Right ventricle myocardium inferior (tissue), 1 donor: Measurements from ENCODE around the gene MMEL1. TPM values are rescaled to one million over a fixed set of nuclear protein-coding genes. Genes with fewer than 3 reads are reported as not detected.
A peak's percentile ranks its signal among the peaks of the same experiment; 100 is the strongest.
"Not testable (repeated sequence)": the region's sequence is repeated elsewhere in the genome, so short reads cannot be mapped to it uniquely, and the experiment has no call there.

Experiments
- ATAC-seq: fragments of 200-7000 bp; cut with Tn5 transposase; one replicate; pipeline ENCODE4 v1.9.1; 2020; ENCODE audit warnings: mild to moderate bottlenecking, moderate library complexity
- DNase-seq: peaks from one replicate; pipeline ENCODE4 v3.0.0; 2021; ENCODE audit errors: missing footprints
- intact Hi-C: fragments of 100-400 bp; cut with DNase I; formaldehyde crosslinking; loops from one replicate; pipeline ENCODE4 v1.11.0; 2022
- total RNA-seq: library from RNA; stranded (reverse); fragmentation: NEBNext Ultra II Directional; extraction: Animal tissue kit (Norgen Biotek cat#: 25700); gene quantifications from one replicate; pipeline ENCODE4 v1.2.1, GENCODE V29; 2021
- donor health status: DM: no; HTN: yes; CAD: no; lungs with severe emphysema.

The MMEL1 gene
- total RNA-seq, 1 donor from 2014 or later: 0.35 TPM

DNA sequence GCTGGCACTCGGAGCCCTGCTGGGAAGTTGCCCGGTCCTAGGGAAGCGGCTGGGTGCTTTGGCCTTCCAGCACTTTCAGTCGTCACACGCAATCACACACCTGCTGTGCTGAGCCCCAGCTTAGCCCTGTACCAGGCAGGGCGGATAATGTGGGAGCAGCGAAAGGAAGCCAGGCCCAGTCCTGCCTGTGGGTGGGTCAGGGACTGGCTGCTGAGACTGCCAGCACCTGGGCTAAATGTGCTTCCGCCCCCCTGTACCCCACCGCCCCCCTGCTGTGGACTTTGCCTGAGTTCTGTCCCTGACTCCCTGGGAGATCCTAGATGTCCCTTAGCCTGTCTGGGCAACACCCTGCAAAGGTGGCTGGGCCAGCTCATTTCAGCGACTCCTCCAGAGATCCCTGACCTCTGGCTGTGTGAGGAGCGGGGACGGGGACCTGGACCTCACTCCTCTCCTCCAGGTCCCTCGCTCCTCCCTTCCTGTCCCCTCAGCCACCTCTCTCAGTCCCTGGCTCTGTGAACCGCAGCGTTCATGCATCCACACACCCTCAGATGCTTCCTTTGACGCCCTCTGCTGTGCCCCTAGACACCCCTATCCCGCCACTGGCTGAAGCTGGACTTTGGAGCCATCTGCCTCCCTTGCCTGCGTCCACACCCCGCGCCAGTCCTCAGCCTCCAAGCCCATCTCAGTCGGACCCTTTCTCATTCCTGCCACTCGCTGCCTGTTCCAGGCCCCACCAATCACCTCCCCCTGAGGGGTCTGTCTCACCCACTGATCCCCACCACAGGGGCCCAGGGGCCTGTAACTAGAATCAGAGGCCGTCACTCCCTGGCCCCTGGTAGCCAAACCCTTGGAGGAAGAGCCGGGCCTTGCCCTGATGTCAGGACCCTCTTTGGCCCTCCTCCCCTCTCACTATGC lies 1.4 kb downstream of the MMEL1 start:
- ATAC-seq (no peak), DNase-seq (no peak)
- intact Hi-C loops: no loop called here

DNA sequence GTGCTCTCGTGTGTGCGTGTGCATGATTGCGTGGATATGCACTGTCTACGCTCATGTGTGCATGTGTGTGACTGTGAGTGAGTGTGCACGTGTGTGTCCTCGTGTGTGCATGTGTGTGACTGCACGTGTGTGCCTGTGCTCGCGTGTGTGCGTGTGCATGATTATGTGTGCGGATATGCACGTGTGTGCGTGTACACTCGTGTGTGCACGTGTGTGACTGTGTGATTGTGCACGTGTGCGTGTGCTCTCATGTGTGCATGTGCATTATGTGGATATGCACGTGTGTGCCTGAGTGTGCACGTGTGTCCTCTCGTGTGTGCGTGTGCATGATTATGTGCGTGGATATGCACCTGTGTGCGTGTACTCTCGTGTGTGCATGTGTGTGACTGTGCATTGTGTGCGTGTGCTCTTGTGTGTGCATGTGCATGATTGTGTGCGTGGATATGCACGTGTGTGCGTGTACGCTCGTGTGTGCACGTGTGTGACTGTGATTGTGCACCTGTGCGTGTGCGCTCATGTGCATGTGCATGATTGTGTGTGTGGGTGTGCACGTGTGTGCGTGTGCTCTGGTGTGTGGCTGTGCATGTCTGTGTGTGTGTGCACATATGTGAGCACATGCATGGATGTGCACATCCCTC lies 2.2 kb downstream of the MMEL1 start:
- ATAC-seq (no peak), DNase-seq (no peak)
- intact Hi-C loops: no loop called here

DNA sequence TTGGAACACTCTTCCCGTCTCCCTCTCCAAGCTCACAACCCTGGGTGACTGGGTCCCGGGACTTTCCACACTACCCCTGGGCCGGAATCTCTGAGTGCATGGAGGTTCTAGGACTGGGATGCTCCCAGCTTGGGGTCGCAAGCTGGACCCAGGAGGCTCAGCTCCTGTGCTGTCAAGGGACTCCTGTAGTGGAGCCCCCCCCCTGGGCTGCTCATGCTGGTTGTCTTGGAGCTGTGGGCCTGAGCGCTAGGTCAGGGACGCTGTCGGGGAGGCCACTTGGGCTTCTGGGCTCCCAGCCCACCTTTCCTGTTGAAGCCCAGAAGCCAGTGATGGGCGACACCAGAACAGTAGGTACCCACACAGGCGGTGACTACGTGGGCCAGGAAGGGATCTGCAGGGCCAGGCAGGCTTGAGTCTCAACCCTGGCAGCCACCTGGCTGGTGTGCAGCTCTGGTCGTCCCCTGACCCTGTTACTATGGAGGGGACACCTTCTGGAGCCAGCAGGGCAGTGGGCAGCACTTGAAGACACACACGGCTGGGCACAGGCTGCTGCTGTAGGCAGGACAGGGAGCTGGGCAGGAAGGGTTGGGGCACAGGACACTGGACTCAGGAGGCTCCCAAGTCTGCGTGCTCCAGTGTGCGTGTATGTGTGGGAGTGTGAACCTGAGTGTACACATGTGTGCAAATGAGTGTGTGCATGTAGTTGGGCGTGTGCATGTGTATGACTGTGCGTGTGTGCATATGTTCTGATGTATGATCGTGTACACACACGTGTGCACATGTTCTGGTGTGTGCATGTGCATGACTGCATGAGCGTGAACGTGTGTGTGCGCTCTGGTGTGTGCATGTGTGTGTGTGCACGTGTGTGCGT lies 3.0 kb downstream of the MMEL1 start:
- ATAC-seq: no peak
- intact Hi-C loops: no loop called here
- DNase-seq: no peak

DNA sequence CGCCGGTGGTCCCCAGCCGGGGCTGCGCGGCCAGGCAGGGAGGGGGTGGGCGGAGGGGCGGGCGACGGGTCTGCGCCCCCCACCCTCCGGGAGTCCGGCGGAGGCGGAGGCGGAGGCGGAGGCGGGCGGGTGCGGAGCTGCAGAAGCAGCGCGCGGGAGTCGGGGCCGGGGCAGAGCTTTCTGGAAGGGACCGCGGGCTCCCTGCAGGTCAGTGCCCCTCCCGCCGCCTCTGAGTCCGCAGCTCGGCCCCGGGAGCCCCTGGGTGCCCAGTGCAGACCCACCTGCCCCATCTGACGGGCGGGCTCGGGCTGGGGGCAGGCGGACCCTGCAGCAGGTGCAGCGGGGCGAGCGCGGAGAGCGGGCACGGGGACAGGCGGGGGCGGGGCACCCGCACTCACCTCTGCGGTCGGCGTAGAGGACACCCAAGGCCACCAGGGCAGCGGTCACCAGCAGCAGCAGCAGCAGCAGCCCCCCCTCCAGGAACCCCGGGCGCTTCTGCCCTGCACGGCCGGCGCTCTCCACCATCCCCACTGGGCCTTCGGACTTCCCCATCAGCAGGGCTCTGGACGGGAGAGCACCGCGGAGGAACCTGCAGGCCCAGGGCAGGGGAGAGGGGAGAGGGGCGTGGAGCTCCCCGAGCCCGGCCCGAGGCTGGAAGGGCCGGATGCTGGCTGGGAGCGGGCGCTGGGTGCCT lies 3.7 kb downstream of the MMEL1 start:
- intact Hi-C loops: no loop called here
- no peak for DNase-seq
- ATAC-seq: no peak

DNA sequence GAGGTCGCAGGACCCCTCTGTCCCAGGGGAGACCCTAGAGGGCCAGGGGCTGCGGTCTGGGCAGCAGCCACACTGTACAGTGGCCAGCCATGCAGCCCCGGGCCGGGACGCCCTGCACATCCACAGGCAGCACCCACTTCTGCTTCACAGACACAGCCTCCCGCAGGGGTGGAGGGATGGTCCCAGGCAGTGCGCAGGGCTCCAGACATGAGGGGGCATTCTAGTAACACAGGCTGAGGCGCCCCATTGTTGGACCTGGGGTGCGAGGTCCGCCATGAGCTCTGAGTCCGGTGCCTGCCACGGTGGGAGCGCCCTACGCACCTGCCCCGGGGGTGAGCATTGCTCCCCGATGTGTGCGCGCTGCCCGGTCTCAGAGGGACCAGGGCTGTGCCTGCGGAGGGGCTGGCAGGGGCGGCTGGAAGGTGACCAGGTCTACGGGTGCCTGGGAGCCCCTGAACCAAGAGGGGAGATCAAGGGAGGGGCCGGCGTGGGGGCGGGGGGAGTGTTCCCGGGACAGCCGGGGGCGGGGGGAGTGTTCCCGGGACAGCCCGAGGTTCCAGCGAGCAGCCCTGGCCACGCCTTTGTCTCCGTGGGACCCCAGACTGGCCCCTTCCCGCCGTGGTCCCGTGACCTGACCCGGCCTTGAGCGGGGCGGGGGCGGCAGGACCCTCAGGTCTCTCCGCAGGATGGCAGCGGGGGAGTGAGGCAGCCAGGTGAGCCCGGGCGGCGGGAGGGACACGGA lies 4.5 kb downstream of the MMEL1 start:
- ATAC-seq (no peak), DNase-seq (no peak)
- intact Hi-C loops: no loop called here

DNA sequence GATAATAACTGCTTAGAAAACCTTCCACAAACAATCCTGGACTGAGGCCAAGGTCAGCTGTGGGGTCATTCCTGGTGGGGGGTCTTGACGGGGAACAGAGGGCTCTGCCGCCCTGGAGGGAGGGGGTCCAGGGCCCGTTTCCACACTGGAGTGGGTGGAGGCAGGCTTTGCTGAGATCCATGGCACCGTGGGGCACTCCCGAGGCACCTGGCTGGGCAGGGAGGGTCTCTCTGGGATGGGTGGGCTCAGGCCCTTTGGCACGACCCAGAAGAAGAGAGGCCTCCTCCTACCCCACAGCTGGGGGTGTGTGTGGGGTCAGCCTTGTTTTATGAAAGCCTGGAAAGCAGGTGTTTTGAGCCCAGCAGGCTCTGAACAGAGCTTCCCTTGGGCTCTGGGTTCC lies 5.1 kb downstream of the MMEL1 start:
- ATAC-seq: no peak
- intact Hi-C loops: no loop called here
- no peak for DNase-seq

DNA sequence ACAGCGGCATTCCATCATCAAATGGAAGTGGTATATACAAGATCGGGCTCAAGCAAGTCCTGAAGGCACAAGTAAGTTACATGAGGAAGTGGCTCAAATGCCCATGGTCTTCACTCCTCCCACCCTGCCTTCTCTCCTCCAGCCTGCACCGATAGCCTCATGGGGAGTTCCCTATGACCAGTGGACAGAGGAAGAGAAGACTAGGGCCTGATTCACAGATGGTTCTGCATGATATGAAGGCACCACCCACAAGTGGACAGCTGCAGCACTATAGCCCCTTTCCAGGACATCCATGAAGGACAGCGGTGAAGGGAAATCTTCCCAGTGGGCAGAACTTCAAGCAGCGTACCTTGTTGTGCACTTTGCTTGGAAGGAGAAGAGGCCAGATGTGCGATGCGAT lies 7.1 kb downstream of the MMEL1 start:
- intact Hi-C loops, DNase-seq, ATAC-seq: not testable (repeated sequence)

DNA sequence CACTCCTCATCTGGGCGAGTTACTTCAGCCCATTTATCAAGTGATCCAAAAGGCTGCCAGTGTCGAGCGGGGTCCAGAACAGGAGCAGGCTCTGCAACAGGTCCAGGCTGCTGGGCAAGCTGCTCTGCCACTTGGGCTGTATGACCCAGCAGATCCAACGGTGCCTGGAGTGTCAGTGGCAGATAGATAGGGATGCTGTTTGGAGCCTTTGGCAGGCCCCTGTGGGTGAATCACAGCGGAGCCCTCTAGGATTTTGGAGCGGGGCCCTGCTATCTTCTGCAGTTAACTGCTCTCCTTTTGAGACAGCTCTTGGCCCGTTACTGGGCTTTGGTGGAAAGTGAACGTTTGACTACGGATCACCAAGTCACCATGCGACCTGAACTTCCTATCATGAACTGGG lies 7.5 kb downstream of the MMEL1 start:
- ATAC-seq (no peak), DNase-seq (no peak)
- intact Hi-C loops: no loop called here

DNA sequence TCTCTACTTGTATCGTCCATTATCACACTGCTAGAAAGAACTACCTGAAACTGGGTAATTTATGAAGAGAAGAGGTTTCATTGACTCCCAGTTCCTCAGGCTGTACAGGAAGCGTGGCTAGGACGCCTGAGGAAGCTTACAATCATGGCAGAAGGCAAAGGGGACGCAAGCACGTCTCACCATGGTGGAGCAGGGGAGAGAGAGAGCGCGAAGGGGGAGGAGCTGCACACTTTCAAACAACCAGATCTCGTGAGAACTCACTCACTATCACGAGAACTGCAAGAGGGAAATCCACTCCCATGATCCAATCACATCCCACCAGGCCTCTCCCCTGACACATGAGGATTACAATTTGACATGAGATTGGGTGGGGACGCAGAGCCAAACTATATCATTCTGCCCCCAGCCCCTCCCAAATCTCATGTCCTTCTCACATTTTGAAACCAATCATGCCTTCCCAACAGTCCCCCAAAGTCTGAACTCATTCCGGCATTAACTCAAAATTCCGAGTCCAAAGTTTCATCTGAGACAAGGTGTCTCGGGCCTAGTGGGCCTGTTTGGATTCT lies 8.0 kb downstream of the MMEL1 start:
- intact Hi-C loops: no loop called here

DNA sequence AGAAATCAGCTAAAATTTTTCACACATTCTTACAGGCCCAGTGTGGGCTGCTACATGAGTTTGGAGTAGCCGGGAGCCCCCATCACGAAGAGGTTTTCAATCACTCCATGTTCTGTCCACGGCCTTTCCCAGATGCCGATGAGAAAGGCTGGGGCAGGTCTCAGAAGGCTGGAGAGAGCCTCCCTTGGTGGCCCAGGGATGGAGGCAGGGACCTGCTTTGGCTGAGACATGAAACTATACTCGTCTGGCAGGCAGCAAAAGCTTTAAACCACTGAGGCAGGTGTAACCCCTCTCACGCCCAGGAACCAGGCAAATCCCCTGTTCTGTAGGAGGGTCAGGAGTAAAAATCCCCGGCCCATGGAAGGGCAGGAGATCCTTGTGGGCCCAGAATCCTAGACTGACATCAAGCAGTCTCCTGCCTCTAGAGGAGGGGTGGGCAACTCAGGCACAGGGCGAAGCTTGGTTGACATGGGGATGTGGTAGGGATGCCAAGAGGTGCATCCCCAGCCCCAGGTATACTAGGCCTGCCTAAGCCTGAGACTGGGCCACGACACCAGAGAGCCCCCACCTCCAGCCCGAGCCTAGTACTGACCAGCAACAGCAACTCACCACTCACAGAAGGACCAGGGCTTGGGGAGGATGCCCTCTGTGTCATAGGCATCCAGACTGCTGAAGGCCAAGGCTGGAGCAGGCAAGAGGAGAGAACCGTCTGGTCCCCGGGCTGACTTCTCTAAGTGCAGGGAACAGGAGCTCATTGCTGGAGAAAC lies 9.1 kb downstream of the MMEL1 start:
- intact Hi-C loops: no loop called here
- DNase-seq: no peak
- no peak for ATAC-seq

More for the DNA sequence above, 8.0 kb downstream of the MMEL1 start:
- ATAC-seq: no peak
- no peak for DNase-seq

DNA sequence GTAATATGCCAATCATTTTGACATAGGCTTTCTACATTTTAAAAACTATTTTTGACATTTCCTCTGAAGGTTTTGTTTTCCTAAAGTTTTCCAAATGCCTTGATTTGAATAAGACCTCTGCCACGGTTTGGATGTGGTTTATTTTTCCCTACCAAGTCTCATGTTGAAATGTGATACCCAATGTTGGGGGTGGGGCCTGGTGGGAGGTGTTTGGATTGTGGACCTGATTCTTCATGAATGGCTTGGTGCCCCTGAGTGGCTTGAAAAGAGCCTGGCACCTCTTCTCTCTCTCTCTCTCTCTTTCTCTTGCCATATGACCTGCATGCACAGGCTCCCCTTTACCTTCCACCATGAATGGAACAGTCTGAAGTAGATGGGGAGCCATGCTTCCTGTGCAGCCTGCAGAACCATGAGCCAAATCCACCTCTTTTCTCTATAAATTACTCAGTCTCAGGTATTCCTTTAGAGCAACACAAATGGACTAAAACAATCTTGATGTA lies 14.8 kb downstream of the MMEL1 start:
- intact Hi-C loops: no loop called here
- ATAC-seq: no peak
- no peak for DNase-seq

DNA sequence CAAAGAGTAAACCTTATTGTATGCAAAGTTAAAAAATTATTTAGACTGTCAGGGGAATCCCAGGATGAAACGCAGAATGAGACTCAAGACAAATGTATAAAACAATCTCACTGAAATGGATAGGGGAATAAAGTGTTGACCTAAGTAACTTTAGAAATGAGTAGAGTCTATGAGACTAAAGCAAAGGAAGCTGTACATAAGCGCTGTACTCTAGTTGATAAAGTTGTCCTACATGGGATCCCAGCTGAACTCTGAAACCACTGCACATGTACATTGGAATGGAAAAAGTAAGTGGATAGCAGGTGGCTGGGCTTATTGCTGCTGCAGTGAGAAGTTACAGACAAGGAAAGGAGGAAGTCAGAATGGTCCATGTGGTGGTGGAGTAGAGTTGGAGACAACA lies 18.7 kb downstream of the MMEL1 start:
- DNase-seq (no peak), ATAC-seq (no peak)
- intact Hi-C loops: no loop called here

DNA sequence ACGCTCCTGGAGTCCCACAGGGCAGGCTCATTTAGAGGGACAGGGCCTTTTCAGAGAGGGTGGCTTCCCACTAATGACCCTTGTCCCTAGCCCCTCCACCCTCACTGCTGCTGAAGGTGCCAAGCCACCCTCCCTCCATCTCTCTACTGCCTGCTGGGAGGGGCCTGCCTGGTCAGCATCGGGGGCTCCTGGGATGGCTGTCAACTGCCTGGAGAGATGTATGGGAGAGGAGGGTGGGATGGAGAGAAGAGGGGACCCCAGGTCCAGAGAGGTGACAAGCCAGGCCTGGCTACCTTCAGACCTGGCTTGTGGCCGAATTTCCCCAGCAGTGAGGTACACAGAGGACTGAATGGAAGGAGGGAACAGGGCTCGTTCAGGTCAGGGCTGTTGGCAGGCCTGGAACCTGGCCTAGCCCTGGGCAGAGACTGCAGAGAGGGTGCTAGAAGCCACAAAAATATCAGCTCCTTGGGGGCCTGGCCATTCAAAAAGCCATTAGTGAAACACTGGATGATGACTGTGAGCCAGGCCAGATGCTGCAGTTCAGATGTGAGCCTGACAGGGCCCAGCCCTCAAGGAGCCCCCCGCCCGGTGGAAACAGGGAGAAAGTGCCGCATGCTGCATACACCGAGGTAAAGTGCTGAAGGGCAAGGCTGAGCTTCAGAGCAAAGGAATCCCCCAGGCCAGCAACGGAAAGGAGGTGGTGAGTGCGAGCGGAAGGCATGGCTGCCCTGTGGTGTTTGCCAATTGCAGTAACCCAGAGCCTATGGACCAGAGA lies 20.0 kb downstream of the MMEL1 start:
- intact Hi-C loops: no loop called here
- DNase-seq: peak; percentile 46

DNA sequence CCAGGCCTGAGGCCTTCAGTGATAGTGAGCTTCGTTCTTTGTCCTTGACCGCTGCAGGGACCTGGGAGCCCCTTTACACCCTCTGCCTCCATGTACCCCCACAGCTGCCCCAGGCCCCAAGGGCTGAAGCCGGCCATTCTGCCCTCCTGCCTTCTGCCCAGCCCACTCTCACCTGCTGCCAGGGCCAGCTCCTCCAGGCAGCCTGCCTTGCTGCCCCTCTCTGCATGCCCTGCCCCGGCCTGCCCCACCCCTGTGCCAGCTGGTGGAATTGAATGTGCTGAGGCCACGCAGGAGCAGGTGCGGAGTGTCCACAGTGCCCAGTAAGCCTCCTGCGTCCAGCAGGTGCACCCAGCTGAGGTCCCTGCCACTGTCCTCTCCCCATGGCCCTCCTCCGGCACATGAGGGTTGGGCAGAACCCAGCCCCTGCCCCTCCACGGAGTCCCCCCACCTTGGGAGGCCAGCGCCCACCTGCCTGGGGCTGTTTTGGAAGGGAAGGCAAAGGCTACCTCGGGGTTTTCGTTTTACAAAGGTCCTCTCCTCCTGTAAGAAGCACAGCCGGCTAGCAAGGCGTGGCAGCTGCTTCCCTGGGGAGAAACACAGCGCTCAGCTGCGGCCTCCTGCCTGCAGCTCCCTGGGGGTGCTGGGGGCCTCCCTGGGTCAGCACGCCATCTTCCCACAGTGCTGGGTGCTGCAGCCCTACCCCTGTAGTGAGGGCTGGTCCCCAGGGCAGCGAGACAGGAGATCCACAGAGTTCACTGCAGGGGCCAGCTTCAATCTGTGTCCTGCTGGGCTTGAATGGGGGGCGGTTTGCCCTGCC lies 21.0 kb downstream of the MMEL1 start:
- DNase-seq: peak; percentile 17
- intact Hi-C loops: no loop called here
- ATAC-seq: no peak

More for the DNA sequence above, 20.0 kb downstream of the MMEL1 start:
- ATAC-seq: no peak

DNA sequence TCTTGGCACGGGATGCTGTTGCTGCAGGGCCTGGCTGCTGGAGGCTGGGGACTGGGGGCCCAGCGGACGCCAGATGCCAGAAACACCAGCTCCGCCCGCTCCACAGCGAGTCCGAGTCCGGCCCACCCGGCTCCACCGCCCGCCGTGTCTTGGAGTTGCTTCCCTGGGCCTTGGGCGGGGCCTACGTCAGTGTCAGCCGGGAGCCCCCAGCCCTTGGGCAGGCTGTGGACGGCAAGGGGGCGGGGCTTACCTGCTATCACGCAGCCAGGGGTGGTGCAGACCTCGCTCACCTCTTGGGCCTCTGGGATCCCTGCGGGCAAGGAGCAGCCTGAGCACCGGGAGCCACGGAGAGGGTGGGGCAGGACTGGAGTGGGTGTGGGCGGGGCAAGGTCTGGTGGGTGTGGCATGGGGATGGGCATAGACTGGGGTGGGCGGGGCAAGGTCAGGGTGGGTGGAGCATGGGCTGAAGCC lies 21.8 kb downstream of the MMEL1 start:
- peak; percentile 75 for DNase-seq
- intact Hi-C loops: no loop called here
- peak; percentile 26 for ATAC-seq
